AG04450 (cell line): ENCODE results near the gene MRPL52. TPM values are rescaled to one million over a fixed set of nuclear protein-coding genes. Genes with fewer than 3 reads are reported as not detected.
A peak's percentile ranks its signal among the peaks of the same experiment; 100 is the strongest.

Experiments used
- CTCF ChIA-PET: fragments of 300-600, 350-600 bp; formaldehyde crosslinking; extraction: SDS; loops from one replicate; lab custom pipeline; 2022; ENCODE audit warnings: antibody characterized with exemption, inconsistent platforms; lab: Charles Lee
- POLR2A ChIA-PET: fragments of 350-600 bp; formaldehyde crosslinking; extraction: SDS; loops from one replicate; lab custom pipeline; 2021; ENCODE audit warnings: antibody characterized with exemption, inconsistent platforms; lab: Yijun Ruan, JAX
- DNase-seq: peaks from one replicate; pipeline ENCODE4 v3.0.0-alpha.2; 2011; ENCODE audit warnings: low read depth, low spot score
- H3K27ac ChIP-seq: one replicate; pipeline ENCODE4 v1.5.1; 2012; ENCODE audit warnings: low read depth, low read length, control low read depth
- H3K27me3 ChIP-seq: one replicate; pipeline ENCODE4 v1.6.0; 2012; ENCODE audit warnings: low read length; ENCODE audit not compliant: control insufficient read depth, insufficient read depth
- H3K4me3 ChIP-seq: 2 replicates; pipeline ENCODE4 v1.5.1; 2011; ENCODE audit warnings: mild to moderate bottlenecking, low read depth, low read length, control low read depth
- H3K9me3 ChIP-seq: 2 replicates; pipeline ENCODE4 v1.5.1; 2012; ENCODE audit warnings: low read length; ENCODE audit not compliant: control insufficient read depth, insufficient read depth
- polyA plus RNA-seq: library from polyadenylated mRNA; depleted of rRNA; stranded (reverse); fragments of >200 nt; gene quantifications from 2 replicates; pipeline ENCODE4 v1.2.3, GENCODE V29; 2011
- TF ChIP-seq, protein P1 (sequence below): IDR thresholded peaks from 2 replicates; pipeline ENCODE4 v1.5.1; 2011; ENCODE audit warnings: low read depth, low read length, control low read depth, inconsistent platforms

MRPL52 gene
- polyA plus RNA-seq, 1 experiment: 78.1 TPM

DNA sequence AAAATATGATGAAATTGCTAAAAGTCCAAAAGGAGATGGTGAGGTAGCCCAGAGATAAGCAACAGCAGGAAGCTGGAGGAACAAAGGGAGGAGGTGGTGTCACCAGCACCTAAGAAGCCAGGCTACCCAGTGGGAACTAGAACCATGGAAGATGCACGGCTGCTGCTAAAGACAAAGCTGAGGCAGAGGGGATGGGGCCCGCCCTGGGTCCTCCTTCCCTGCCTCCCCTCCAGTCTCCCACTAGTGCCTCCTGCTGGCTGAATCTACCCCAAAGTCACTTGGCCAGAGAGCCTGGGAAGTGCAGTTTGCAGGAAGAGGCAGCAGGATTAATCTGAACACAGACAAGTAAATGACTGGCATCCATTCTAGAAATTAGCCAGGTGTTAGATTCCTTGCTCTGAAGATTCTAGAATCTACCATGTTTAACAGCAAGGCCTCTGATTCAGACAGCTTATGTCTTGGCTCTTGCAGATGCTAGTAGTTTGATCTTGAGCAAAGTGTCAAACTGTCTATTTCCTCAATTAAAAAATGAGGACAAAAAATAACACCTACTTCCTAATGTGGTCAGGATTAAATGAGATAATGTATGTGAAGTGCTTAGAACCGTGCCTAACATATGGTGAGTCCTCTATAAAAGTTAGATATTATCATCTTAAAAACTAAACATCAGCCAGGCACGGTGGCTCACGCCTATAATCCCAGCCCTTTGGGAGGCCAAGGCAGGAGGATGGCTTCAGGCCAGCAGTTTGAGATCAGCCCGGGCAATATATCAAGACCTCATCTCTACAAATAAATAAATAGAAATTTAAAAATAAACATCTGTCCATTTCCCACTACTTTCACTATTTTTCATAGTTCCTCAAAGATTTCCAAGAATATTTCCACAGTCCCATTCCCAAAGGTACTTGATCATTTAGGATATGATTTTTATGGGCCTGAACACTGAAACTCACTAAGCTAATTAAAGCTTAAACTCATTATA, 36.0 kb downstream of the MRPL52 start:
- Histone ChIP-seq H3K4me3 (no peak overlapping the region), H3K27ac (no peak overlapping the region), H3K9me3 (peaks cover 4% of the 10 kb centered on the region; the same call in 1 of the 2 replicates), H3K27me3 (no peaks in the 10 kb centered on the region)
- CTCF ChIA-PET: interaction anchor here (1.5 to 2.0 kb wide), 2 partner anchors 11 to 309 kb away, joined by 4 to 9 read pairs; no protein-coding TSS in a partner anchor
- DNase-seq: no peak
- TF ChIP-seq, protein P1, sequence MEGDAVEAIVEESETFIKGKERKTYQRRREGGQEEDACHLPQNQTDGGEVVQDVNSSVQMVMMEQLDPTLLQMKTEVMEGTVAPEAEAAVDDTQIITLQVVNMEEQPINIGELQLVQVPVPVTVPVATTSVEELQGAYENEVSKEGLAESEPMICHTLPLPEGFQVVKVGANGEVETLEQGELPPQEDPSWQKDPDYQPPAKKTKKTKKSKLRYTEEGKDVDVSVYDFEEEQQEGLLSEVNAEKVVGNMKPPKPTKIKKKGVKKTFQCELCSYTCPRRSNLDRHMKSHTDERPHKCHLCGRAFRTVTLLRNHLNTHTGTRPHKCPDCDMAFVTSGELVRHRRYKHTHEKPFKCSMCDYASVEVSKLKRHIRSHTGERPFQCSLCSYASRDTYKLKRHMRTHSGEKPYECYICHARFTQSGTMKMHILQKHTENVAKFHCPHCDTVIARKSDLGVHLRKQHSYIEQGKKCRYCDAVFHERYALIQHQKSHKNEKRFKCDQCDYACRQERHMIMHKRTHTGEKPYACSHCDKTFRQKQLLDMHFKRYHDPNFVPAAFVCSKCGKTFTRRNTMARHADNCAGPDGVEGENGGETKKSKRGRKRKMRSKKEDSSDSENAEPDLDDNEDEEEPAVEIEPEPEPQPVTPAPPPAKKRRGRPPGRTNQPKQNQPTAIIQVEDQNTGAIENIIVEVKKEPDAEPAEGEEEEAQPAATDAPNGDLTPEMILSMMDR: no peak
- POLR2A ChIA-PET: no interaction called here

DNA sequence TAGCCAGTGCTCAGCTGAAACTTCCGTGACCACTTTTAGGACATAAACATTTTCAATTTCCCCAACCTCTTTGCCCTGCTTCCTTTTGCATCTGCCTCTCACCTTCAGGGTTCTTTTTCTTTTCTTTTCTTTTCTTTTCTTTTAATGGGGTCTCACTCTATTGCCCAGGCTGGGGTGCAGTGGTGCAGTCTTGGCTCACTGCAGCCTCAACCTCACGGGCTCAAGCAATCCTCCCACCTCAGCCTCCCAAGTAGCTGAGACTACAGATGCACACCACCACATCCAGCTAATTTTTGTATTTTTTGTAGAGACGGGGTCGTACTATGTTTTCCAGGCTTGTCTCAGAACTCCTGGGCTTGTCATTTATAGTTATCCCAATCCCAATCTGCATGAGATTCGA, 37.2 kb downstream of the MRPL52 start:
- TF ChIP-seq, protein P1: no peak
- ChIA-PET CTCF (interaction anchor here (1.1 to 2.0 kb wide), 3 partner anchors 12 to 310 kb away, joined by 3 to 9 read pairs (median 4); no protein-coding TSS in a partner anchor), POLR2A (no interaction called here)
- no peak overlapping the region for H3K27ac ChIP-seq
- H3K9me3 ChIP-seq: peaks cover under 1% of the 10 kb centered on the region; the same call in 1 of the 2 replicates
- no peak for DNase-seq
- no peak overlapping the region for H3K4me3 ChIP-seq
- H3K27me3 ChIP-seq: no peaks in the 10 kb centered on the region

DNA sequence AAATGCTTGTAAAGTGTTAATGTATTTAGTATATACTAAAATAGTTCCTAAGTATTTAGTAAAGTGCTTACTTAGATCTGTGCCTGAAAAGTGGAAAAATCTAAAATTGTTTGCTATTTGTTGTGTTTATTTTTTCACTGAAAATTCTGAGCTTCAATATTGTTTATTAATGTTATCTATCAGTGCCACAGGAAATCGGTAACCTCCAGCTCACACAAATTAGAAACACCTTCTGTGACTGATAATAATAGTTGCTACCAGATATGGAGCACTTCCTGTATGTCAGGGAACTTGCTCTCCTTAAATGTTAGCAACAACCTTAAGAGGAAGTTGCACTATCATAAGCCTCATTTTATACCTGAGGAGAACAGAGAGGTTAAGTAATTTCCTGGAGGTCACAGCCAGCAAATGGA, 41.1 kb downstream of the MRPL52 start:
- Histone ChIP-seq H3K9me3 (no peaks in the 10 kb centered on the region; the same call in 1 of the 2 replicates), H3K27ac (peak overlapping the region; percentile 91), H3K4me3 (peak overlapping the region; percentile 80), H3K27me3 (no peaks in the 10 kb centered on the region)
- ChIA-PET CTCF (interaction anchor here (1.1 to 5.2 kb wide), 13 partner anchors 10 to 314 kb away, joined by 3 to 110 read pairs (median 14); partner anchors contain the start of gene REM2), POLR2A (interaction anchor here (1.2 to 1.3 kb wide), 2 partner anchors 17 to 107 kb away, joined by 4 to 5 read pairs; no protein-coding TSS in a partner anchor)
- TF ChIP-seq, protein P1: no peak
- DNase-seq: no peak

DNA sequence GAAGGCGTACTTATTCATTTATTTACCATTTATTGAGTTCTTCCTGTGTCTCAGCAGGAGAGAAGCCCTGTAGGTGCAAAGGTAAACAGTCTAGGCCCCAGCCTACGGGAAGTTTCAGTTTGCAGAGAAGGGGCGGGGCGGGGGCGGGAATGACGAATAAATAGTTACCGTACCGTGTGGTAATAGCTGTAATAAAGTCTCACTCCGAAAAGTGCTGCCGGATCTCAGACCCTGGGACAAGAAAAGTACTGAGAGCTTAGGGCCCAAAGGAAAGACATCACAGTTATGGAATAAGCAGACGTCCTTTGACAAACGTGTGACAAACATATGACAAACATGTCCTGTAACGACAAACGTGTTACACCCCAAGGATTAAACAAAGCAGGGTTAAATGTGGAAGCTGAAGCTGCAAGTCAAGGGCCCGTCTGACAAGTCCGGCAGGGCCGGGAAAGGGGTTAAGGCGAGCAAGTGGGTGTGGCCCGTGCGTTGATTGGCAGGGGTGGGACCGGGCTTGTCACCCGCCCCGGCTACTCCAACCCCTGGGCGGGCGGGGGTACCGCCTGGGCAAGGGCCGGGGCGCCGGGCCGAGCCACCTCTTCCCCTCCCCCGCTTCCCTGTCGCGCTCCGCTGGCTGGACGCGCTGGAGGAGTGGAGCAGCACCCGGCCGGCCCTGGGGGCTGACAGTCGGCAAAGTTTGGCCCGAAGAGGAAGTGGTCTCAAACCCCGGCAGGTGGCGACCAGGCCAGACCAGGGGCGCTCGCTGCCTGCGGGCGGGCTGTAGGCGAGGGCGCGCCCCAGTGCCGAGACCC, 41.7 kb downstream of the MRPL52 start, which contains the start of gene LRP10:
LRP10 (plus strand) TSS at position 517 of the 809 bp plus-strand sequence. CDS start 564 bp downstream, outside the sequence.
- POLR2A ChIA-PET: interaction anchor here (0.8 to 1.3 kb wide), 3 partner anchors 11 to 106 kb away, joined by 4 to 10 read pairs (median 5); no protein-coding TSS in a partner anchor
- no peak for DNase-seq
- CTCF ChIA-PET: interaction anchor here (0.8 to 5.2 kb wide), 18 partner anchors 10 to 315 kb away, joined by 3 to 110 read pairs (median 9); partner anchors contain the start of genes OXA1L, RBM23 and REM2
- peak within 1 kb of the TSS; percentile 91 for H3K27ac ChIP-seq
- no peaks in the 10 kb centered on the region for H3K27me3 ChIP-seq
- no peaks in the 10 kb centered on the region; the same call in 1 of the 2 replicates for H3K9me3 ChIP-seq
- peak within 1 kb of the TSS; percentile 80 for H3K4me3 ChIP-seq
- TF ChIP-seq, protein P1: no peak
